WTC11 (cell line): ENCODE data around the gene PAM.

Source experiments
- ATF6 ChIP-seq: sonication (generic); formaldehyde crosslinking; IDR thresholded peaks from 2 replicates; pipeline ENCODE4 v1.8.1; 2023; ENCODE audit warnings: mild to moderate bottlenecking, missing genetic modification reagents
- CTCF ChIP-seq: fragments of 200-600 bp; IDR thresholded peaks from 2 replicates; pipeline ENCODE4 v1.8.0; 2022; ENCODE audit warnings: antibody characterized with exemption
- SP1 ChIP-seq: sonication (generic); formaldehyde crosslinking; conservative IDR thresholded peaks from 2 replicates; pipeline ENCODE4 v1.8.1; 2022; ENCODE audit warnings: missing genetic modification reagents

- TF ChIP-seq CTCF, result no peak
- TF ChIP-seq ATF6 (CRISPR knock-in tag), result no peak
- no peak for TF ChIP-seq SP1
Observed at GRCh38 chr5:102713278-102713677, 41.8 kb upstream of the PAM start.
